DMS79 (cell line): ENCODE results near the gene ORAI3.

Experiments
- DNase-seq: peaks from one replicate; lab custom pipeline; 2025; lab: John Stamatoyannopoulos, UW

Gene ORAI3

DNA sequence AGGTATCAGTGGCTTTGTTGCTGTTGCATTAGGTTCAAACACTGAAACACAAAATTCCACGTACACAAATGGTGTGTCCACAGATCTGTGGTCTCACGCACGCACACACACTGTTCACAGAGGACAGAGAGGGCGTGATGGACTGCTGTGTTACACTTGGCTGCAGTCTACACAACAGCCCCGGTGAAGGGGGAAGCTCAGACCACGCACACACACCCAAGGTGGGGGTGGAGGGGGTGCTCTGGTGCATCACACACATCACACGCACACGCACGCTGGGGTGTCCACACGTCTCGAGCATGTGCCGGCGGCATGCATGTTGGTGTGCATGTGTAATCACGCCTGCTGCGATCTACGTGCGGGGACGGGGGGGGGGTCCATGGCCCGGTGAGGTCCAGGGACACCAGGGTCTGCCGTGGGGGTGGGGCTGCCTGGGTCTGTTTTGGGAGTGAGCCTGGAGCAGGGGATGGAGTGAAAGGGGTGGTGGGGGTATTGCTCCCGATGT is 43.5 kb downstream of the ORAI3 start:
- no peak for DNase-seq

- no peak for DNase-seq
Measured at GRCh38 chr16:30992931-30993816, 44.3 kb downstream of the ORAI3 start.

DNA sequence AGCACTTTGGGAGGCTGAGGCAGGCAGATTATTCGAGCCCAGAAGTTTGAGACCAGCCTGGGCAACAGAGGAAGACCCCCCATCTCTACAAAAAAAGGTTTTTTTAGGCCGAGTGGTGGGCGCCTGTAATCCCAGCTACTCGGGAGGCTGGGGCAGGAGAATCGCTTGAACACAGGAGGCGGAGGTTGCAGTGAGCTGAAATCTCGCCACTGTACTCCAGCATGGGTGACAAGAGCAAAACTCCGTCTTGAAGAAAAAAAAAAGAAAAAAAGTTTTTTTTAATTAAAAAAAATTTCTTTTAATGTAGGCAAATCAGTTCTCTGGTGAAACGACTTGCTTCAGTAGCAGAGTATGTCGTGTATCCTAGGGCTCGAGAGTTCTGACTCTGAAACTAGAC is 47.1 kb downstream of the ORAI3 start:
- DNase-seq, result no peak

GRCh38 chr16:30996324-30996984 is 47.6 kb downstream of the ORAI3 start:
- DNase-seq, result no peak

DNA sequence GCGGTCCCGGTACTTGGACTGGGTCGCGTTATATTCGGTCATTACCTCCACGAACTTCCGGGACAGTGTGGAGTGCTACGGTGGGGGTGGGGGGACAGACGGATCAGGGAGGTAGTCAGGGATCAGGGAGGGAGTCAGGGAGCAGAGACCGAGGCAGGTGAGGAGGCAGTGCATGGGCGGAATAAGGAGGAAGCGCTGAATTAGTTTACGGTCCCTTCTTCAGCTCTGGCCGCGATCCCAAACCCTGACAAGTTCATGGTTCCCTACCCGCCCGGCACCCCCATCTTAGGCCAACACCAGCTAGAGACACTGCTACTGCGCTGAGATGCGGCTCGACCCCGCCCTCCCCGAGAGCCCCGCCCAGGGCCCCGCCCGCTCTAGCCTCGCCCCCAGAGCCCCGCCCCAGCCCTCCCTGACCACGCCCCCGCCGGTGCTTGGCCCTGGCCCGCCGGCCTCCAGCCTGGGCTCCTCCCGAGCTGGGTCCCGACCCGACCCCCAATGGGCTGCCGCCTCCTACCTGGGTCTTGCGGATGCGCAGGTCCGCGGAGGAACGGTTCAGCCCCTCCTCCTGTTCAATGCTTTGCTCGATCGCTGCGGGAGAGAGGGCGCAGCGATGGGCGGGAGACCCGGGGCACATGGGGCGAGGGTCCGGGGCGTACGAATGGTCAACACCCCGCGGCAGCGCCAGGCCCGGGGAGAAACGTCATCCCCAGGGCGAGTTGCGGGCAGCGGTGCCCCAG is 48.3 kb downstream of the ORAI3 start:
- peak; percentile 25 for DNase-seq

GRCh38 chr16:30997725-30998711 is 49.1 kb downstream of the ORAI3 start:
- no peak for DNase-seq

DNA sequence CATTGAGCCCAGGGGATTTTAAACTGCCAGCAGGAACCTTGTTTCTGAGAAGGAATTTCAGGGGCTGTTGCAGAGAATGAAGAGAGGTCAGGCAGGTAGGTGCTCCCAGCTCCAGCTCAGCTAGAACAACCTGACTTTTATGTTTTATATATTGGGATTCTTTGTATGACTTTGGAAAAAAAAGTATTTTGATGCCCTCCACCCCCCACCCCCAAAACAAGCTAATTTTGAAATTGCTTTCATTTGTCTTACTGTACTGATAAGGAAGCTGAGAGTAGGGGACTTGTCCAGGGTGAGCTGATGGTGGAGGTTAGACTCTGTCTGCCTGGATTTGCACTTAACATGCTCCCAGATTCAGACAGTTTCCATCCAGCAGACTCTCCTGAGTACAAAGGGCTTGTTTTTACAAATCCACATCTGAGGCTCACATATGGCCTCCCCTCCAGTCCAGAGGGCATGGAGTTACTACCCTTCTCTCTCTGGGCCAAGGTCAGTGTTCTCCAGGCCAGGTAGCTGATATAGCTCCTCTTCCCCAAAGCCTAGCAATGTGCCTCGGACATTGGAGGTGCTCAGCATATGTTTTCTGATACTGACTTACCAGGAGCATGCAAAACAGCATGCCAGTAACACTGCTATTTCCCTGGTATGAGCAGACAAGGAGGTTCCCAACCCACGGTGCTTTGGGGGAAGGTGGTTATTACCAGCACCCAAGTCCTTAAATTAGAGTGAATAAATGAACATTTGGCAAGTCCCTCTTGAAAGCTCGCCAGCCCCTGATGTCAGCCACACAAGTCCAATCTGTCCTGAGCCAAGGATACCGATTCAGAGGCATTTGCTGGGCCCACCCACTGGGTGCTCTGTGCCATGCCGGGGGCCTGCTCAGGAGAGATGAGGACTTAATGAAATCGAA is 50.2 kb downstream of the ORAI3 start:
- no peak for DNase-seq

DNA sequence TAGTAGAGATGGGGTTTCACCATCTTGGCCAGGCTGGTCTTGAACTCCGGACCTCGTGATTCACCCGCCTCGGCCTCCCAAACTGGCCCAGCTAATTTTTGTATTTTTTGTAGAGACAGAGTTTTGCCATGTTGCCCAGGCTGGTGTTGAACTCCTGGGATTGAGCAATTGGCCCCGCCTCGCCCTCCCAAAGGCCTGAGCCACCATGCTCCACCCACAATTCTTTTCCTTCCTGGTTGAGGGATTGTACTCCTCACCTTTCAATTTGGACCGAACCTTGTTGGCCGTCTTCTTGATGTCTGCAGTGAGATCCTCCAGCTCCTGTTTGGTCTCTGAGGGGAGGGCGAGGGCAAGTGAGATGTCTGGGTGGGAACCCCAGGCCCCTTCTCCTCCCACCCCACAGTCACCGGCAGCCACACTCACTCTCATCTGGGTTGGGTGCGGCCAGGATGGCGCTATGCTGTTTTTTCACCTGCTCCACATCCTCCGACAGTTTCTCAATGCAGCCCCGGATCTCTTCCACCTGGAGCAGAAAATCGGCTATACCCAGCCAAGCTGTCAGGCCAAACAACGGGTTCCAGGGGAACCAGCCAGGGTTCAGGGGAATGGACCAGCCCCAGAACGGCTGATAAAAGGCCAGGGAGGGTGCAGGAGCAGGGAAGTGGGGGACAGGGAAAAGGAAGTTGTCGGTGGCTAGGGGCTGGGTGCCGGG is 52.0 kb downstream of the ORAI3 start:
- no peak for DNase-seq

DNA sequence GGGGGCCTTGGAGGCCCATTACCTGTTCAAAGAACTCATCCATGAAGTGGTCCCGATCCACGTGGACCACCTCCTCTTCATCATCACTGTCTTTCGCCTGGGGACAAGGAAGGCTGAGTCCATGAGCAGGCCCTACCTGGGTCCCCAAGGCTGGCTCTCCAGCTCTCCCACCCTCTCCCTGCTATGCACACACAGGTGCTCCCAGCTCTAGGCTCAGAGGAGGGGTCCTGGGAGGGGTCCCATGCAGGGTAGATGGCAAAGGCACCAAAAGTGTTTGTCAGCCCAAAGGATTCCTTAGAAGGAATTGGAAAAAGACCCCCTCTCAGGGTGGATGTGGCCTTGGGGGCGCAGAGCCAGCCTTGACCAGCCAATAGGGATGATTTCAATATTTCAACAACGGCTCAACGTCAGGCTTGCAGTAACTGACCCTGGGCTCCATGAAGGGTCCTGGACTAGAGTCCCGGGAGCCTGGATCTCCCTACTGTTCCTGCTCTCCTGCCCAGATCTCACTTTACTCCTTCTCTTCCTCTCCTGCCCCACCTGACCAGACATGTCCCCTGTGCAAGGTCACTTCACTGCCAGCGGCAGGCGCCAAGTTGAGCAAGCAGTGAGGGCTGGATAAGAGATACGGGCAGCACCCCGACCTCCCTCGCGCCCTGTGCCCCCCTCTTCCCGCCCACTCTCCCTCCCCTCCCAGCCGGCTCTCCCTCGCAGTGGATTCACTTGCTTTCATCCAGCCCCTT is 52.8 kb downstream of the ORAI3 start:
- DNase-seq, result no peak

DNA sequence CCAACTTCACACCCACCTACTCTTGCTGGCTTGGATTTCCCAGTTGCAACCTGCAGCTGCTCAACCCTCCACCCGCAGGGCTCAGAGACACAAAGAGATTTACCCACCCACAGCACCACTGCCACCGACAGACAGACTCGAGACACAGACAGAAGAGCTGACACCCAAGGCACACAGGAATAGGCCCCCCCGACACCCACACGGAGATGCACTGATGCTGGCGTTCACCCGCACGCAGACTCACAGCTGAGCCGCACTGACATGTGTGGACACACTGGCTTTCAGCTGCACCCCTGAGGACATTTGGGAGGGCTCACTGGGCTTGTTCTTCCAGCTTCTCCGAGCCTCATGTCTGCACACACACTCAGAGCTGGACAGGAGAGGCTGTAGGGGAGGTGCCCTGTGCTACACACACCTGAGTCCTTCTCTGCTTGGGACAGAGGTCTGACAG is 53.4 kb downstream of the ORAI3 start:
- no peak for DNase-seq

GRCh38 chr16:31002862-31003341 is 54.0 kb downstream of the ORAI3 start:
- DNase-seq, result no peak

- DNase-seq, result no peak
Measured at GRCh38 chr16:31003744-31004143, 54.9 kb downstream of the ORAI3 start.
